Astrocyte of the cerebellum (primary cell): ENCODE results near the gene TEK.

Source experiments
- DNase-seq: peaks from one replicate; pipeline ENCODE4 v3.0.0-alpha.2; 2011; ENCODE audit warnings: low read depth
- H3K4me3 ChIP-seq: 2 replicates; pipeline ENCODE4 v1.5.1; 2011; ENCODE audit warnings: mild to moderate bottlenecking, low read depth, low read length, moderate library complexity
- CTCF ChIP-seq: IDR thresholded peaks from 2 replicates; pipeline ENCODE4 v1.5.1; 2012; ENCODE audit warnings: low read length, low read depth, moderate library complexity, mild to moderate bottlenecking; ENCODE audit errors: missing control alignments
- in situ Hi-C: cut with HindIII; loops from 2 replicates; pipeline ENCODE4 v1.10.0; 2017; ENCODE audit warnings: low sequenced_read_pairs

TEK gene

GRCh38 chr9:27118916-27119315, 9.9 kb downstream of the TEK start:
- no peak overlapping the region for H3K4me3 ChIP-seq
- no peak for DNase-seq
- no peak for TF ChIP-seq CTCF
- in situ Hi-C loops = no loop called here

GRCh38 chr9:27124151-27124550, 15.1 kb downstream of the TEK start:
- in situ Hi-C loops = no loop called here
- TF ChIP-seq CTCF = no peak
- H3K4me3 ChIP-seq = no peak overlapping the region
- no peak for DNase-seq

GRCh38 chr9:27125030-27125429, 16.0 kb downstream of the TEK start:
- no peak for TF ChIP-seq CTCF
- no peak overlapping the region for H3K4me3 ChIP-seq
- in situ Hi-C loops = no loop called here
- peak; percentile 86 for DNase-seq

GRCh38 chr9:27125936-27126335, 16.9 kb downstream of the TEK start:
- no peak overlapping the region for H3K4me3 ChIP-seq
- TF ChIP-seq CTCF = no peak
- in situ Hi-C loops = no loop called here
- DNase-seq = no peak

- no peak for DNase-seq
- H3K4me3 ChIP-seq = no peak overlapping the region
- in situ Hi-C loops = no loop called here
- TF ChIP-seq CTCF = no peak
Observed at GRCh38 chr9:27126670-27127069, 17.6 kb downstream of the TEK start.

- no peak for TF ChIP-seq CTCF
- in situ Hi-C loops = no loop called here
- H3K4me3 ChIP-seq = no peak overlapping the region
- DNase-seq = no peak
Observed at GRCh38 chr9:27129221-27129620, 20.2 kb downstream of the TEK start.

- TF ChIP-seq CTCF = no peak
- no peak for DNase-seq
- in situ Hi-C loops = no loop called here
- H3K4me3 ChIP-seq = no peak overlapping the region
Observed at GRCh38 chr9:27131731-27132130, 22.7 kb downstream of the TEK start.
